ENCODE results near the gene SNAP91. TPM values are rescaled to one million over a fixed set of nuclear protein-coding genes. Genes with fewer than 3 reads are reported as not detected.
"Not testable (repeated sequence)": the region's sequence is repeated elsewhere in the genome, so short reads cannot be mapped to it uniquely, and the experiment has no call there.

SNAP91 gene, protein sequence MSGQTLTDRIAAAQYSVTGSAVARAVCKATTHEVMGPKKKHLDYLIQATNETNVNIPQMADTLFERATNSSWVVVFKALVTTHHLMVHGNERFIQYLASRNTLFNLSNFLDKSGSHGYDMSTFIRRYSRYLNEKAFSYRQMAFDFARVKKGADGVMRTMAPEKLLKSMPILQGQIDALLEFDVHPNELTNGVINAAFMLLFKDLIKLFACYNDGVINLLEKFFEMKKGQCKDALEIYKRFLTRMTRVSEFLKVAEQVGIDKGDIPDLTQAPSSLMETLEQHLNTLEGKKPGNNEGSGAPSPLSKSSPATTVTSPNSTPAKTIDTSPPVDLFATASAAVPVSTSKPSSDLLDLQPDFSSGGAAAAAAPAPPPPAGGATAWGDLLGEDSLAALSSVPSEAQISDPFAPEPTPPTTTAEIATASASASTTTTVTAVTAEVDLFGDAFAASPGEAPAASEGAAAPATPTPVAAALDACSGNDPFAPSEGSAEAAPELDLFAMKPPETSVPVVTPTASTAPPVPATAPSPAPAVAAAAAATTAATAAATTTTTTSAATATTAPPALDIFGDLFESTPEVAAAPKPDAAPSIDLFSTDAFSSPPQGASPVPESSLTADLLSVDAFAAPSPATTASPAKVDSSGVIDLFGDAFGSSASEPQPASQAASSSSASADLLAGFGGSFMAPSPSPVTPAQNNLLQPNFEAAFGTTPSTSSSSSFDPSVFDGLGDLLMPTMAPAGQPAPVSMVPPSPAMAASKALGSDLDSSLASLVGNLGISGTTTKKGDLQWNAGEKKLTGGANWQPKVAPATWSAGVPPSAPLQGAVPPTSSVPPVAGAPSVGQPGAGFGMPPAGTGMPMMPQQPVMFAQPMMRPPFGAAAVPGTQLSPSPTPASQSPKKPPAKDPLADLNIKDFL
- not detected for polyA plus RNA-seq

DNA sequence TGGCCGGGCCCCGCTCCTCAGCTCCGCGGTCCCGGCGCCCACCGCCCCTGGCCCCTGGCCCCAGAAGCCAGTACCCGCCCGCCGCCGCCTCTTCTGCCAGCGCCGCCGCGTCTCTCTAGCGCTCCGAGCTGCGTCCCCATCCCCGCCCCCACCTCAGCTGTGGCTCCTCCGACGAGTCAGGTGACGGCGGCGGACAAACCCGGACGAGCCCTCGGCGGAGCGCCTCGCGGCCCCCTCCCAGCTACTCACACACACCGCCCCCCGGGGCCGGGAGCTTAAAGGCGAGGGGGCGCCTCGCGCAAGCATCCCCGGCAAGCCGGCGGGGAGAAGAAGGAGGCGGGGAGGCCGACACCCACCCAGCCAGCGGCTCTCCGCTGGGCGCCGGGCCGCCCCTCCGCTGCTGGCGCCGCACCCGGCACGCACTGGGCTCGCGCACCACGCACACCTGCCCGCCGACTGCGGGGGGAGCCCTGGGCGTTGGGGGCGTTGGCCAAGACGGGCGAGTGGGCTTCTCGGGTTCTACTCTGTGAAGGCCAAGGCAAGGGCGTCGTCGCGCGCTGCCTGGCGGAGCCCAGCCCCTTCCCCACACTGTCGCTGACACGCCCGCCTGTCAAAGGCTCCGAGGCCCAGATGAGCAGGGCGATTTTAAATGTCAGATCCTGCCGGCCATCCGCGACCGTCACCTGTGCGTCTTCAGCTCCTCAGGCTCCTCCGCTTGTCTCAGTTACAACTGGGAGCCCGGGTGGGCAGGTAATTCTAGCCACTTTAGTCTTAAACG, at the start of gene SNAP91:
SNAP91 (minus strand) TSS at position 132 of the 778 bp plus-strand sequence. CDS start 1,174 bp downstream, outside the sequence.
- no peaks in the 10 kb centered on the region for H3K4me1 Mint-ChIP-seq
- peaks cover 5 to 21% (median 14%) of the 10 kb centered on the region in 6 donors for H3K9me3 Mint-ChIP-seq
- H3K4me3 Mint-ChIP-seq, result peak within 1 kb of the TSS in 1 of 5 donors; percentile 35
- peaks cover 0 to 9% (median 0%) of the 10 kb centered on the region in 3 donors for H3K36me3 Mint-ChIP-seq
- no peak within 1 kb of the TSS for H3K27ac Mint-ChIP-seq
- H3K27me3 Mint-ChIP-seq (ENCODE audit: low read depth in 3 of 3), result peaks cover 8 to 17% (median 16%) of the 10 kb centered on the region in 3 donors
- DNase-seq, result no peak

DNA sequence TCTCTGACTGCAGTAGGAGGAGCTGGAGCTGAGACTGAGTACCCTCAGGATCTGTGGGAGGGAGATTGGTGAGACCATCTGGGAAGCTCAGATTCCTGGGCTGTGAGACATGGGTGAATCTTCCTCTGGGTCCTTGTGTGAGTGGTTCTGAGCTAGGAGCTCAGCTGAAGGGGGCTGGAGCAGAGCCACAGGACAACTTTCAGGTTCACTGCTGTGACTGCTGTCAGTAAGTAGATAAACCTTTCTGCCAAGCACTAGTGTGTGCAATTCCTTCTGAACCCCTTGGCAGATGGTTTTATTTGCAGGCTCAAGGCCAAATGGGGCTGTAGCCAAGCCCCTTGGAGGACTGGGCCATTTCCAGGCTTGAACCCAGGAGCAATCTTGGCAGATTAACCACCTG, 49.6 kb upstream of the SNAP91 start:
- no peak for DNase-seq
- Mint-ChIP-seq H3K36me3 (peaks cover 0 to 3% (median 0%) of the 10 kb centered on the region in 3 donors), H3K4me1 (no peaks in the 10 kb centered on the region), H3K27ac (no peak overlapping the region), H3K4me3 (no peak overlapping the region), H3K9me3 (peaks cover 8 to 41% (median 19%) of the 10 kb centered on the region in 6 donors), H3K27me3 (ENCODE audit: low read depth in 3 of 3) (peaks cover 0 to 2% (median 0%) of the 10 kb centered on the region in 3 donors)

DNA sequence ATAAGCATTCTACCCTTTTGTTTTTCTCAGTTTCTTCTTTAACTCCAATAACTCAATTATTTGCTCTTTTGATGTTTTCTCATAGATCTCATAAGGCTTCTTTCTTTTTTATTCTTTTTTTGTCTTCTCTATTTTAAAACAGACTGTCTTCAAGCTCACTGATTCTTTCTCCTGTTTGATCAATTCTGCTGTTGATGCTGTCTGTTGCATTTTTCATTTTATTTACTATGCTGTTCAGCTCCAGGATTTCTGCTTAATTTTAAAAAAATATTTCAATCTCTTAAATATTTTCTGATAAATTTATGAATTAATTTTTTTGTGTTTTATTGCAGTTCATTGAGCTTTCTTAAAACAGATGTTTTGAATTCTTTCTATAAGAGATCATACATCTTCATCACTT, 48.1 kb upstream of the SNAP91 start:
- DNase-seq, result no peak
- H3K4me3 Mint-ChIP-seq, result no peak overlapping the region
- peaks cover 0 to 2% (median 2%) of the 10 kb centered on the region in 3 donors for H3K27me3 Mint-ChIP-seq (ENCODE audit: low read depth in 3 of 3)
- H3K4me1 Mint-ChIP-seq, result no peaks in the 10 kb centered on the region
- H3K9me3 Mint-ChIP-seq, result peaks cover 9 to 49% (median 19%) of the 10 kb centered on the region in 6 donors
- H3K27ac Mint-ChIP-seq, result no peak overlapping the region
- H3K36me3 Mint-ChIP-seq, result peaks cover 0 to 3% (median 0%) of the 10 kb centered on the region in 3 donors

GRCh38 chr6:83756565-83756964, 47.7 kb upstream of the SNAP91 start:
- H3K36me3 Mint-ChIP-seq, result peaks cover 0 to 3% (median 0%) of the 10 kb centered on the region in 3 donors
- H3K27ac Mint-ChIP-seq, result no peak overlapping the region
- H3K4me3 Mint-ChIP-seq, result no peak overlapping the region
- peaks cover 0 to 2% (median 0%) of the 10 kb centered on the region in 3 donors for H3K27me3 Mint-ChIP-seq (ENCODE audit: low read depth in 3 of 3)
- no peak for DNase-seq
- no peaks in the 10 kb centered on the region for H3K4me1 Mint-ChIP-seq
- H3K9me3 Mint-ChIP-seq, result peaks cover 9 to 49% (median 19%) of the 10 kb centered on the region in 6 donors

GRCh38 chr6:83752375-83752774, 43.5 kb upstream of the SNAP91 start:
- not testable (repeated sequence) for DNase-seq; H3K4me1 Mint-ChIP-seq; H3K27me3 Mint-ChIP-seq (ENCODE audit: low read depth in 3 of 3); H3K27ac Mint-ChIP-seq; H3K4me3 Mint-ChIP-seq; H3K36me3 Mint-ChIP-seq
- H3K9me3 Mint-ChIP-seq, result peaks cover 11 to 42% (median 20%) of the 10 kb centered on the region in 6 donors

- no peaks in the 10 kb centered on the region for H3K36me3 Mint-ChIP-seq
- no peak overlapping the region for H3K27ac Mint-ChIP-seq
- no peak overlapping the region for H3K4me3 Mint-ChIP-seq
- peaks cover 4 to 29% (median 12%) of the 10 kb centered on the region in 6 donors for H3K9me3 Mint-ChIP-seq
- H3K4me1 Mint-ChIP-seq, result no peaks in the 10 kb centered on the region
- peaks cover 0 to 2% (median 1%) of the 10 kb centered on the region in 3 donors for H3K27me3 Mint-ChIP-seq (ENCODE audit: low read depth in 3 of 3)
- DNase-seq, result no peak
Measured at GRCh38 chr6:83741089-83741488, 32.2 kb upstream of the SNAP91 start.

DNA sequence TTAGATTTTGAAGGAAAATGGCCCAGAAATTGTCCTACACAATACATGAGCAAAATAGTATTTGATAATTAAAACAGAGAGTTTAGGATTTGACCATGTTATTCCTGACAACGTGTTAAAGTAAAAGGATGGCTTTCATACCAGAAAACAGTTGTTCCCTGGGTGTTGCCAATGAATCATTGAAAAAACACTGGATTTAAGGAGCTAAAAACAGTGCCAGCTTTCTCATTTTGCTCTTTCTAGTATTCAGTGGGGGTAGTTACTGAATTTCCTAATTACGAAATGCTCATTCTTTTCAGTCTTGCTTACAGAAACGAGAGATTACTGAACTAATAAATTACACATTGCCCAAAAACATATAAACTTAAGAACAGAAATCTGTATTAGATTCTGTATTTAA, 26.6 kb upstream of the SNAP91 start:
- DNase-seq, result no peak
- Mint-ChIP-seq H3K27ac (no peak overlapping the region), H3K4me1 (no peaks in the 10 kb centered on the region), H3K27me3 (ENCODE audit: low read depth in 3 of 3) (peaks cover 0 to 2% (median 1%) of the 10 kb centered on the region in 3 donors), H3K9me3 (peaks cover 2 to 10% (median 6%) of the 10 kb centered on the region in 6 donors), H3K4me3 (no peak overlapping the region), H3K36me3 (no peaks in the 10 kb centered on the region)

- peaks cover 0 to 3% (median 0%) of the 10 kb centered on the region in 3 donors for H3K27me3 Mint-ChIP-seq (ENCODE audit: low read depth in 3 of 3)
- no peaks in the 10 kb centered on the region for H3K4me1 Mint-ChIP-seq
- H3K9me3 Mint-ChIP-seq, result peaks cover 0 to 3% (median 0%) of the 10 kb centered on the region in 6 donors
- DNase-seq, result no peak
- H3K27ac Mint-ChIP-seq, result no peak overlapping the region
- H3K4me3 Mint-ChIP-seq, result no peak overlapping the region
- no peaks in the 10 kb centered on the region for H3K36me3 Mint-ChIP-seq
Measured at GRCh38 chr6:83729871-83730270, 21.0 kb upstream of the SNAP91 start.

DNA sequence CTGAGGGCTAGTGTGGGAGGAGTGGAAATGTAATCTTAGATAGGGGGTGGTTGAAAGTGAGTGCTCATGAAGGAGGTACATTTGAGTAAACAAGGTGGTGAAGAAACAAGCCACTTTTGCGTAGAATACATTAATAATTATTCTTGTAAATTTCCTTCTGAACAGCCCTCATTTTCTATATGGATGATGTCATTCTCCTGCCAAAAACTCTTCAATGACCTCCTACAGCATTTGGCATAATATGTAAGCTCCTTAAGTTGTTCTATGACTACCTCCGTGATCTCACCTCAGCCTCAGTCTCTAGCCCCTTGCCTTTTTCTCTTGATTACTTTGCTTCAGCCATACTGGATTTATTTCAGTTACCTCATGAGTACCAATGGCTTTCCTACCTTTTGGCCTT, 14.0 kb upstream of the SNAP91 start:
- no peaks in the 10 kb centered on the region for H3K9me3 Mint-ChIP-seq
- H3K27me3 Mint-ChIP-seq (ENCODE audit: low read depth in 3 of 3), result peaks cover 0 to 2% (median 0%) of the 10 kb centered on the region in 3 donors
- no peaks in the 10 kb centered on the region for H3K36me3 Mint-ChIP-seq
- H3K27ac Mint-ChIP-seq, result no peak overlapping the region
- no peaks in the 10 kb centered on the region for H3K4me1 Mint-ChIP-seq
- DNase-seq, result no peak
- H3K4me3 Mint-ChIP-seq, result no peak overlapping the region

DNA sequence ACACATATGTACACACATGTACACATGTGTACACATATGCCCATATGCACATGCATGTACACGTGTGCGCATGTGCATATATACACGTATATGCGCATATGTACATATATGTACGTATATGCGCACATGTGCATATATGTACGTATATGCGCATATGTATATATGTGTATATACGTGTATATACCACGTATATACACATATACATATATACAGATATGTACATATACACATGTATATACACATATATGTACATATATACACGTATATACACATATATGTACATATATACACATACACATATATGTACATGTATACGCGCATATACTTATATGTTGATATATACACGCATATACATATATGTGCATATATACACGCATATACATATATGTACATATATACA, 8.9 kb upstream of the SNAP91 start:
- no peak overlapping the region for H3K4me3 Mint-ChIP-seq
- no peak for DNase-seq
- no peaks in the 10 kb centered on the region for H3K27me3 Mint-ChIP-seq (ENCODE audit: low read depth in 3 of 3)
- no peak overlapping the region for H3K27ac Mint-ChIP-seq
- peaks cover 0 to 2% (median 0%) of the 10 kb centered on the region in 6 donors for H3K9me3 Mint-ChIP-seq
- no peaks in the 10 kb centered on the region for H3K36me3 Mint-ChIP-seq
- no peaks in the 10 kb centered on the region for H3K4me1 Mint-ChIP-seq

DNA sequence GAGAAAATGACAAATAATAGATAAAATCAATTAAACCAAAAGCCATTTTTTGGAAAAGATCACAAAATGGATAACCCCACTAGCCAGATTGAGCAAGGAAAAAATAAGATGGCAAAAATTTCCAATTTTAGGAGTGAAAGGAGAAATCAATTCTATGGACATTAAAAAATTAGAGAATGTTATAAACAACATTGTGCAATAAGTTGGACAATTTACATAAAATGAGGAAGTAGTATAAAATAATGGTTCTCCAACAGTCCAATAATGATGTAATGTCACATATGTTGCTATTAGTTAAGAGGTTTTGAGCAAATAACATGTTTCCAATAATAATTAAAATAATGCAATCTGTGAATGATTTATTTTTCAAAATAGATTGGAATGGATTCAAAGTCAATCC, 3.1 kb upstream of the SNAP91 start:
- Mint-ChIP-seq H3K36me3 (peaks cover 0 to 9% (median 0%) of the 10 kb centered on the region in 3 donors), H3K27me3 (ENCODE audit: low read depth in 3 of 3) (peaks cover 8 to 16% (median 12%) of the 10 kb centered on the region in 3 donors), H3K27ac (no peak overlapping the region), H3K9me3 (peaks cover 4 to 21% (median 14%) of the 10 kb centered on the region in 6 donors), H3K4me1 (no peaks in the 10 kb centered on the region), H3K4me3 (no peak overlapping the region)
- no peak for DNase-seq

- peaks cover 8 to 17% (median 16%) of the 10 kb centered on the region in 3 donors for H3K27me3 Mint-ChIP-seq (ENCODE audit: low read depth in 3 of 3)
- H3K9me3 Mint-ChIP-seq, result peaks cover 5 to 21% (median 14%) of the 10 kb centered on the region in 6 donors
- H3K27ac Mint-ChIP-seq, result no peak overlapping the region
- no peaks in the 10 kb centered on the region for H3K4me1 Mint-ChIP-seq
- peaks cover 0 to 9% (median 0%) of the 10 kb centered on the region in 3 donors for H3K36me3 Mint-ChIP-seq
- peak overlapping the region in 1 of 5 donors; percentile 35 for H3K4me3 Mint-ChIP-seq
- no peak for DNase-seq
Measured at GRCh38 chr6:83709748-83710050, 798 bp upstream of the SNAP91 start.

GRCh38 chr6:83708546-83708969, 343 bp downstream of the SNAP91 start:
- DNase-seq, result no peak
- Mint-ChIP-seq H3K27ac (no peak overlapping the region), H3K9me3 (peaks cover 5 to 21% (median 15%) of the 10 kb centered on the region in 6 donors), H3K27me3 (ENCODE audit: low read depth in 3 of 3) (peaks cover 8 to 17% (median 16%) of the 10 kb centered on the region in 3 donors), H3K4me3 (no peak overlapping the region), H3K36me3 (peaks cover 0 to 9% (median 0%) of the 10 kb centered on the region in 3 donors), H3K4me1 (no peaks in the 10 kb centered on the region)

All from immature natural killer cell (primary cell).